ENCODE data around the gene FEM1C.
"Not testable (repeated sequence)": the region's sequence is repeated elsewhere in the genome, so short reads cannot be mapped to it uniquely, and the experiment has no call there.

Gene FEM1C

DNA sequence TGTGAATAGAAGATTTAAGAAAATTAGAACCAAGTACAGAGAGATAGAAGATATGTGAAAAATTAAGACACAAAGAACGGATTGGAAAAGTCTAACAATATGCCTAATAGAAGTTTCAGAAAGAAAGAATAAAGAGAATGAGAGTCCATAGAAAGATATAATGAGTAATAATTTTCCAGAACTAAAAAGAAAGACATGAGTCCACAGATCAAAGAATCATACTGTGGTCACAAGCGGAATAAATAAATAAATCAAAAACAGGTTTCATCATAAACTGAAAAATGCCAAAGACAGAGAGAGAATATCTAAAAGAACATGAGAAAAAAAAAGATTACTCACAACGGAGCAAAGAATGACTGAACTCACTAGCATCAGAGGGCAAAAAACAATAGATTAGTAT is 32.9 kb downstream of the FEM1C start:
- DNase-seq, result no peak

- DNase-seq, result no peak
These were observed 34.4 kb downstream of the FEM1C start for GRCh38 chr5:115510145-115510645.

- DNase-seq, result no peak
These were observed 35.0 kb downstream of the FEM1C start for GRCh38 chr5:115509547-115509946.

GRCh38 chr5:115507681-115508080 is 36.9 kb downstream of the FEM1C start:
- DNase-seq, result no peak

GRCh38 chr5:115503420-115503819 is 41.2 kb downstream of the FEM1C start:
- DNase-seq, result no peak

DNA sequence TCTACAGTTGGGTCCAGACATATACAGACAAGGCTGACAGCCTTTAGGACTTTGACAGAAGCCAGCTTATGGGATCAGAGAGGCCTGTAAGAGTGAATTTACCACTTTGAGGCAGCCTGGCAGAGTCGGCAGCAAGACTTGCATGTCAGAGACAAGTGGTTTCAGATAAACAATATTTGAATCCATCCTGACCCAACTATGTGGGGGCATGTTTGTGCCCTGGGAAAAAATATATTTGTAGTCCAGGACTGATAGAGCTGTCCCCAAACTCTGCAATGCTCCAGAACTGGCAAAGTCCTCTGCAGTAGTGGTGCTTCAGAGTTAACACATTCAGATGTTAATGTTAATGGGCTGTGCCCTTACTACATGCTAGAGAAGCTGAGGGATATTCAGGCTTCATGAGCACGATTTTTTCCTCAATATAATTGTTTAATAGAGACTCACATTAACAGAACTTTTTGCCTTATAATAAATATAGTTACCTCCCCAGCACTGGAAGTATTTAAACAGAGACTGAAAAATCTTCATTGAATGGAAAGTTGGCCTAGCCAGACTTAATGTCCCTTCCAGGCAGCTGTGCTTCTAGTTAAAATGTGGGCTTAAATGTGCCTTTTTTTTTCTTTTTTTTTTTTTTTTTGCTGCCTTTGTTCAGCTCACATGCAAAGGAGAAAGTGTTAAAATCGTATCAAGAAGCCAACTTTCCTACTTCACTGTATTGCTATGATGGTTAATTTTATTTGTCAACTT is 42.9 kb downstream of the FEM1C start:
- no peak for DNase-seq

DNA sequence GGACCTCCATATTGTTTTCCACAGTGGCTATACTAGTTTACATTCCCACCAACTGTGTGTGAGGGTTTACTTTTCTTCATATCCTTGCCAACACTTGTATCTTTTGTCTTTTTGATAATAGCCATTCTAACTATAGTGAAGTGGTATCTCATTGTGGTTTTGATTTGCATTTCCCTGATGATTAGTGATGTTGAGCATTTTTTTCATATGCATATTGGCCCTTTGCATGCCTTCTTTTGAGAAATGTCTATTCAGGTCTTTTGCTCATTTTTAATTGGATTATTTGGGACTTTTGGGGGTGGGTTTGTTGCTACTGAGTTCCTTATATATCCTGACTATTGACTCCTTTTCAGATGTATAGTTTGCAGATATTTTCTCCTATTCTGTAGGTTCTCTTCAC is 44.4 kb downstream of the FEM1C start:
- no peak for DNase-seq

- no peak for DNase-seq
These were observed 47.5 kb downstream of the FEM1C start for GRCh38 chr5:115496936-115497576.

DNA sequence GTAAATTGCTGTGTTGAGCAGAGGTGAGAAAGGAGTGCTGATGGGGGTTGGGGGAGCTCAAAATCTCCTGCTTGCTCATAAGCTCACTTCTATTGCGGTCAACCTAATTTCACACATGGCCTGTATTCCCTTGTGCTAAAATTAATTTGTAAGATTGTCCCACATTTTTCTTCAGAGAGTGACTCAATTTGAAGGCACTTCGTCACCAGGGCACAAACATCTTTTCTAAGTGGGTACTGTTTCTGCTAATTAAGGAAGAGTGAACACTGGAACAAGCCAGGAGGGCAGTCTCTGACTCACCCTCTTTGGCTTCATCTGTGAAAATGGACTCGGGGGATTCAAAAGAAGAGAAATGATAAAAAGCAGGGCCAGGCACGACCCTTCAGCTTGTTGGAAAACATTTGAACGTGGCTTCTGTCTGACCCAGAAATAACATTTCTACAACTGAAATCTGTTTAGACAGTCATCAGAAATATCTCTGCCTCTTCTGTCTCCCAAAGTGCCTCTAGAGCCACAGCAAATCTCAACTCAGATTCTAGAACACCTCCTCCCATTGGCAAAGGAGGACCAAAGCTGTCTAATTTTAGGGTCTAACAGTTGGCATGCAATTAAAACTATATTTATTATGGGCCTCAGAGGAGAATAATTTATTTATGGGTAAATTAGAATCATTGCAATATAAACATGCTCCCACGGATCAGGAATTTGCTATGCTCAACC is 49.8 kb downstream of the FEM1C start:
- no peak for DNase-seq

DNA sequence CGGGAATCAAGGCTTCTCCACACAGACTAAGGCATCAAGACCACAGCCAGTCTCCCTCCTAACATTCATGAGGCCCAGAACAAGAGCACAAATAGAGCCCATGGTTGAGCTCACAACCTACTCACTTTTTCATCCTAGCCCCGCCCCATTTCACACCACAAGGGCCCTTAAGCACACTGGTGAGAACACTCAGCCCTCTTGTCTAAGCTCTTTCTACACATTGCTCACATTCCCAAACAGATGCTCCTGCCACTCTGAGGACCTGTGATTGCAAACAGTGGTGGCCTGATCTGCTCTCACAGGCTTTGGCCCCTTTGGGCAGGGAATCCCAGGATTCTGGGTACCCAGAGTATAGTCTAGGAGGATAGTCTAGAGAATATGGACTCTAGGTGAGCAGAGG is 54.0 kb downstream of the FEM1C start:
- DNase-seq, result no peak

- no peak for DNase-seq
These were observed 54.8 kb downstream of the FEM1C start for GRCh38 chr5:115489733-115490132.

DNA sequence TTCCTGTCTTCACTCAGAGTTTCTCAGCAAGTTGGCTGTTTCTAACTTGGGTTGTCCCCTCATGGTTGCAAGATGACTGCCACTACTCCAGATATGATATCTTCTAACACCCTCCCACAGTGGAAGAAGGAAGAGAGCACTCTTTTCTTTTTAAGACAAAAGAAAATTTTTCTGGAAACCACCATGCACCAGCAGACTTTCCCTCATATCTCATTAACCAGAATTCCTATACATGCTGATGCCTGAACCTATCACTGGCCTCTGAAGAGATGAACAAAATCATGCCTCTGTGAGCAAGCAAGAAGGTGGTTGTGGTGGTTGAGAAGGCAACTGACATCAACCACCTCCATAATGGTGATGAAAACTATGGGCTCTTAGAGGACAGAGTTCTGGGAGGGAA is 56.8 kb downstream of the FEM1C start:
- no peak for DNase-seq

DNA sequence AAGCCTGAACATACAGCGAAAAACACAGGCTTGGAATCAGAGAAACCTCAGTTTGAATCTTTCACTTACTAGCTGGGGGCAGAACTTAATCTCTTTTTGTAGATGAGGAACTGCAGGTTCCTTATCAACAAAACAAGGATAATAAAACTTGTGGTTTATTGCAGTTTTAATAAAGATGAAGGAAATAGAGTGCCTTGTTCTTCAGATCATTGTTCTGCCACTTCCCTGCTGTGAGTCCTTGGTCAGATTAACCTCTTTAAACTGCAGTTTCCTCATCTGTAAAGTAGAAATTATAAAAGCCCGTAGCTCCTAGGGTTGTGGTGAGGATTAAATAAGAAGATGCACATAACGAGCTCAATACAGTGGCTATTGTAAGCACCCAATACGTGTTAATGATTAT is 57.4 kb downstream of the FEM1C start:
- DNase-seq, result no peak

- DNase-seq, result no peak
These were observed 57.8 kb downstream of the FEM1C start for GRCh38 chr5:115486728-115487127.

- DNase-seq, result no peak
These were observed 60.2 kb downstream of the FEM1C start for GRCh38 chr5:115484368-115484767.

DNA sequence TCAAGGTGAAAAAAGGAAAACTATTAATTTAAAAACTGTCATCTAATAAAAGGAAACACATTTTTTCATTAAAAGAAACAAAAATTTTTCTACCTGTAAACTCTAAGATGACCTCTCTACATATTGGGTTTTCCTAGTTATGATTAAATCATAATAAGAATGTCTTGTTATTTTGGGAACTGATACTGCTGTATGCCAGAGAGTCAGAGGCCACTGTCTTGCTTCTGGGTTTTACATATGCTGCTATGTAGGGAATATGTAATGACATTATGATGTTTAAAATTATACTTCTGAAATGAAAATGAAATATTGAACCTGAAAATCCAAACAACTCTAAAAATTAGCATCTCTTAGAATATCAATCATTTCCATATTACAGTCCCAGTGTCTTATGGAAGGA is 63.7 kb downstream of the FEM1C start:
- DNase-seq, result no peak

DNA sequence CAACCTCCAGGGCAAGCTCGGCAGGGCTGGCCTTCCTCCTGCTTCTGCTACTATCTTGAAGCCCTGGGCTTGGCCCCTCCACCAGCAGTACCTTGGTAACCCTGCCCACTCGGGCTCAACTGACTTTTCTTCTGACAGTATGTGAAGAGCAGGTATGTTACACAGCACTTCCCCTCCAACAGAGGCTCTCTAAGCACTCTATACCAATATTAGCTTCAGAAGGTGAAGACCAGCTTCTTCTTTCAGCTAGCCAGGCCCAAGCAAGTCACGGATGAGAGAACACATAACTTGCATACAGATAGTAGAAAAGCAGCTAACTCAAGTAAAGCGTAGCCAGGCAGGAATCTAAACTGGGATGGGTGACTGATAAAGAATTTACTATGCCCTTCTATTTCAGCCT is 64.3 kb downstream of the FEM1C start:
- no peak for DNase-seq

DNA sequence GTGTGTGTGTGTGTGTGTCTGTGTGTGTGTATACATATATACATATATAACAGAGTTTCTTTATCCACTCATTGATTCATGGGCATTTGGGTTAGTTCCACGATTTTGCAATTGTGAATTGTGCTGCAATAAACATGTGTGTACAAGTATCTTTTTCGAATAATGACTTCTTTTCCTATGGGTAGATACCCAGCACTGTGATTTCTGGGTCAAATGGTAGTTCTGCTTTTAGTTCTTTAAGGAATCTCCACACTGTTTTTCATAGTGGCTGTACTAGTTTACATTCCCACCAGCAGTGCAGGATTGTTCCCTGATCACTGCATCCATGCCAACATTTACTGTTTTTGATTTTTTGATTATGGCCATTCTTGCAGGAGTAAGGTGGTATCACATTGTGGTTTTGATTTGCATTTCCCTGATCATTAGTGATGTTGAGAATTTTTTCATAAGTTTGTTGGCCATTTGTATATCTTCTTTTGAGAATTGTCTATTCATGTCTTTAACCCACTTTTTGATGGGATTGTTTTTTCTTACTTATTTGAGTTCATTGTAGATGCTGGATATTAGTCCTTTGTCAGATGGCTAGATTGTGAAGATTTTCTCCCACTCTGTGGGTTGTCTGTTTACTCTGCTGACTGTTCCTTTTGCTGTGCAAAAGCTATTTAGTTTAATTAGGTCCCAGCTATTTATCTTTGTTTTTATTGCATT is 65.3 kb downstream of the FEM1C start:
- DNase-seq, result not testable (repeated sequence)

DNA sequence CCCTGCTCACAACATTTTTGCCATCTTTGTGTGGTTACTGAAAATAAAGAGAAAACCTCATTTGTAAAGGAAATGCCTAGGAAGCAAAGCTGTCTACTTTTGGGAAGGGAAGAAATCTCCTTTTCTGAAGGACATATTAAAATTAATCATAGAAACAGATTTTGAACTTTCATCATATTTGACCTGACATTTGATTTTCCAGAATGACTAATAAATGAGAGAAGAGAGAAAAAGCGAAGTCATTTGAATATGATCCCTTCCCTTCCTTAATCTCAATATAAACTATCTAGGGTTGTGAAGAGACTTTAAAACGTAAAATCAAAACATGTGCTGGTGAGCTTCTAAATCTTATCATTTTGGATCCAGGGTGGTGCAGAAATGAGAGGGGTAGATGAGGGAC is 66.3 kb downstream of the FEM1C start:
- no peak for DNase-seq

GRCh38 chr5:115477581-115477980 is 67.0 kb downstream of the FEM1C start:
- DNase-seq, result no peak

DNA sequence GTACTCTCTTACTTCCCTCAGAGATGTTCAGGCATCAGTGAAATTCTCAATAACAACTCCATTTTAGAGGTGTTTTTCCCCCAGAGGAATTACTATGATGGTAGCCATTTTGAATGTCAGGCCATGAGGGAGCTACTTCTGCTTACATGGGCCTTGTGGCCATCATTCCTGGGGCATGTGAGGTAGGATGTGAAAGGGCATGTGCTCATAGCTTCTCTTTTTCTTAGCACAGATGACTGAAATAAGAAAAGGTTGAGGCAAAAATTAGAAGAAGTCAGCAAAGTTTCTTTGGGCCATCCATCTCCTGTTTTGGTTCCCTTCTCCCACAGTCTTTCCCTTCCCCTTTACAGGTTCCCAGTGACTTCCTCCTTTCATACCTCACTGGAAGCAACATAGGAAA is 68.8 kb downstream of the FEM1C start:
- no peak for DNase-seq

GRCh38 chr5:115472271-115473025 is 72.1 kb downstream of the FEM1C start:
- no peak for DNase-seq

Data from activated CD8-positive, alpha-beta memory T cell treated with anti-CD3 and anti-CD28 coated beads for 24 hours (primary cell).